Hematopoietic multipotent progenitor cell treated with erythropoietin and hydrocortisone succinate and interleukin-3 and kit ligand, for 6 days (in vitro differentiated cells): Measurements from ENCODE around the gene MVB12B.

Source experiments
- DNase-seq: peaks from one replicate; pipeline ENCODE4 v3.0.0-alpha.2; 2015

Gene MVB12B

DNA sequence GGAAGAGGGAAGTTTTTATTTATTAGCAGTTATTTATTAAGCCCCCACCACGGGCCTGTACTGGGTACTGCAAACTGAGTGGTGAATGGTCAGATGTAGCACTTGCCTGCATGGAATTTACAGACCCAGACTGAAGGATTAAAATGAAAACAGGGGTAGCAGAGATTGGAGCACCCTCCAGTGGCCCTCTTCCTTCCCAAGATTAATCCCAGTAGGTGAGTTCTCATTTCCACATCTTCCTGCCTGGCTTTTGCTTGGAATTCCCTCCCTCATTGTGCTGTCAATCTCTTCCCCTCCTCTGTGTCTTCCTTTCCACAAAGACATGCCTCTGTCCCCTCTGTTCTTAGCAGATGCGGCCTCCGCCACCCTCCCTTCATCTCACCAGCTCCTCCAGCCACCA, 39.2 kb downstream of the MVB12B start:
- DNase-seq, result no peak

DNA sequence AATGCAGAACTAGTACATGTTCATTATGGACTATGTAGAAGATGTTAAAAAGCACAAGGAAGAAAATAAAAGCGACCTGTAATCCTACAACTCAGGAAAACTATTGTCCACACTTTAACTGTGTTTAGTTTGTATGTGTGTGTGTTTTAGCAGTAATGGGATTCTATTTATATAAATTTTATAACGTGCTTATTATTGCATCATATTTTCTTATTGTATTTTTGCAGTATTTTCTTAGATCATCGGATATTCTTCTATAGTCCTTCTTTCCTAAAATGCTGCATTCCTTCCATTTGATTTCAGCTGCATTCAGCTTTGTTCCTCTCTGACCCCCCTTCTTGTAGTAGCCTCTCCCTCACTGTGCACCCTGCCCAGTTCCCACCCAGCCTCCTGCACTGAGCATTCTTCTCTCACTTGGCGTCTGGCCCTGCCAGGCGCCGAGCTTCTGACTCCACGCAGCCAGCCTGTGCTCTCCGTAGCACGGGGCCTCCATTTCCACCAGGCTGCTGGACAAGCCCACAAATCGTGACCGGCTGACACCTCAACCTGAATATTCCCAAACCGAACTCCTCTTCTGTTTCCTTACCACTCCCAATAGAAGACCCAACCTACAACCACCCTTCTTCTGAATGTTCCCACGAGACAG, 39.9 kb downstream of the MVB12B start:
- DNase-seq, result no peak

DNA sequence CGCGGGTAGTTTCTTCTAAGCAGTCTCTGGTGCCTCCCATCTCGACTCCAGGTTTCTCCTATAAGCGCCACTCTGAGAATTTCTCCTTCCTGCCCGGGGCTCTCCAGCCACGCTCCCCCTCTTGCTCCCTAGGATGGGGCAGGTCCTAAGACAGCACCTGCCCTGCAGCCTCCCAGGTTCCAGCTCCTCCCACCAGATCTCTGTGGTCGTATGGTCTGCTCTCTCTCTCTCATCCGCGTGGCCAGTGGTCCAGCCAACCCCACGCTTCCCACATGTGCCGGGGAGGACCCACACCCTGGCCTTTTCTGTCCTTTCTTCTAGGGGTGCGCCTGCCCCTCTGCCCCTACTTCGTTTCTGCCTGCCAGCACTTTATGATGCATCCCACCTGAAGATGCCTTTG, 40.5 kb downstream of the MVB12B start:
- DNase-seq, result no peak

GRCh38 chr9:126367616-126368015, 41.0 kb downstream of the MVB12B start:
- DNase-seq, result no peak

GRCh38 chr9:126368020-126368419, 41.4 kb downstream of the MVB12B start:
- no peak for DNase-seq

DNA sequence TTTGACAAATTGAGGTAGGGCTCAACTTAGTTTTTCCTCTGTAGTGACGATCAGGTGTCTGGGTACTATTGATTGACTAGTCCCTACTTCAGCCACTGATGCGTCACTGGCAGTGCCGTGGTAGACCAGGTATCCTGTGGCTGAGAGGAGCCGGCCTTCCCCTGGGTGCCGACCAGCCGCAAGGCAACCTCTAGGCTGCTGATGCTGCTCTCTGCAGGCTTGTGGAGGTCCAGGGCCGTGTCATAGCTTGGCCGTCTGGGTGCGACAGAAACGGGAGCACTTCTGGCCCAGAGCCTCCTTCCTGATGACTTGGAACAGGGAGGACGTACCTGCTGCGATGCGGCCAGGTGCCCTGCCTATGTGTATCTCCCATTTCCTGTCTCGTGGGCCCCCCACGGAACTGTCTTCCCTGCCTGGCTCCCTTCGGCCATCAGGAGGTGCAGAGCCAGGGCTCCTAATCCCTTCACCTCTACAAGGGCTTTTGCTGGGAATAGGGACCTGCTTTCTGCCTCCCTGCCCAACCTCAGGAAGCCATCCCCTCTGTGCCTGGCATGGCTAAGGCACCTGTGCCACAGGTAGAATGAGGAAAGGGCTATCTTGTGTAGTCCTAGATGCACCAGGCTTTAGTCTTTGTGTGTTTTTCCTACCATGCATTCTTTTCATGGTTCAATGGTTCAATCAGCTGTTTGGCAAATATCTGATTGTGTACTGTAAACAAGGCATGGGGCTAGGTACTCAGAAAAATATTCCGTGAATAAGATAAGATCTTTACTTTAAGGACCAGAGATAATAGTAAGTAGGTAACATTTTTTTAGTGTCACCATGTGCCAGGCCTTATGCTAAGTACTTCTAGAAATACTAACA, 44.6 kb downstream of the MVB12B start:
- DNase-seq, result no peak

DNA sequence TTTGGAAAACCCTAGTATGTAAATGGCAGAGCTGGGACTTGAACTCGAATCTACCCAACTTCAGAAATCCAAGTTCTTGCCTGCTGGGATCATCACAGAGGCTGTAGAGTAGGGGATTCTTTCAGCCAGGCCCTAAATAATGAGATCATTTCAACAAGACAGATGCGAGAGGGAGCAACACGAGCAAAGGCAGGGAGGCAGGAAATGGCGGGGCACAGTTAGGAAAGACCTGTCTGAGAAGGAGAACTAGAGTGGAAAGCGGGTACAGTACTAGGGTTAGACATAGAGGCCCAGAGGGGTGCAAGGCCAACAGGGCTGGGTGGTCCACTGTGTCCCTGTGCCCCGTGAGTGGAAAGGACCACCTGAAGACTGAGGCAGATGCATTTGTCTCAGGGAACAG, 46.1 kb downstream of the MVB12B start:
- DNase-seq, result no peak

DNA sequence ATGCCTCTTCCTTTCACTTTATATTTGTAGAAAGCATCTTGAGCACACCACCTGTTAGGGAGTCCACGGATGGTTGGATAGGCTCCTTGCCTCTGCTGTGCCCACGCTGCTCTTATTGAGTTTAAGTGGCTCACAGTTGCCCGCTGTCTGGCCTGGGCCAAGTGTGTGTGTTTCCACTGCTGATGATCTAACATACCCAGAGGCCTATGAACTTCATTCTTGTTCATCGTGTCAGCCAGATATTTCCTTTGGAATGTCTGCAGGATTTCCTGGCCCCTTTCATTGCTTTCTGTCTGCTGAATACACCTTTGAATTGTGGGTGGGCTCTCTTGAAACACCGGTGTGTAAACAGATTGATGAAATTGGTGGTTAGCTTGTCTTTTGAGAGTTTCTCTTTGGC, 46.6 kb downstream of the MVB12B start:
- no peak for DNase-seq

DNA sequence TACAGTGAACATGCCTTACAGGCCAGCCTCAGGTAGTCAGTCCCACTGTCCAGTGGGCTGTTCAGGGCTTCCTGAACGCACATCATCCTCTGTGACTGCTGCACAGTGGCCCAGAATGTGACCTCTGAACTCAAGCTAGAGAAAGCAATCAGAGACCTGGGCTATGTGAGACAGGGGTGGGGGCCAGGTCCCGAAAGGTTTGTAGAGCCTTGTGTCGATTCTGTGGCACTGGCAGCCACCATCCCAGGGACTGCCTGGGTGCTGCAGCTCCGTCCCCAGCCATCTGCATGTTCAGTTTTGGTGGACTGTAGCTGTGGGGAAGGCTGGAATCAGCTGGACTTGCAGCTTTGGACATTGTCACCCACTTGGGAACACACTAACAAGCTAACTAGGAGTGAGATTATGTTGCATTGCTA, 47.7 kb downstream of the MVB12B start:
- no peak for DNase-seq

DNA sequence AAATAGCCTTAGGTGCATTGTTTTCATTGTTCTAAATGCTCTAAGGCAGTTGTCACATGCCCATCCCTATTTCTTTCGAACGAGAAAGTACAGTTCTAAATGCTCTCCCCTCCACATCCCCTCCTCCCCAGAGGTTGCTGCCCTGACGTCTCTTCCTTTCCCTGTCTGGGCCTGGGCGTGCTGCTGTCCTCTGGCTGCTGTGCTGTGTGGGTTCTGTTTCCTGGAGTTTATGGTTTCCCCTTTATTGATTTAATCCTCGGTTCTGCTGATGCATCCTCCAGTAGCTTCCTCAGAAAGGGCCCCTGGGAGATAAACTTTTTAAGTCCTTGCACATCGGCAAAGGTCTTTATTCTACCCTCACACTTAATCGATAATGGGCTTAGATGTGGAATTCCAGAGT, 48.8 kb downstream of the MVB12B start:
- peak; percentile 45 for DNase-seq

GRCh38 chr9:126376311-126377175, 49.9 kb downstream of the MVB12B start:
- no peak for DNase-seq

GRCh38 chr9:126377176-126377509, 50.5 kb downstream of the MVB12B start:
- DNase-seq, result no peak

- no peak for DNase-seq
Observed at GRCh38 chr9:126377536-126377935, 50.9 kb downstream of the MVB12B start.

DNA sequence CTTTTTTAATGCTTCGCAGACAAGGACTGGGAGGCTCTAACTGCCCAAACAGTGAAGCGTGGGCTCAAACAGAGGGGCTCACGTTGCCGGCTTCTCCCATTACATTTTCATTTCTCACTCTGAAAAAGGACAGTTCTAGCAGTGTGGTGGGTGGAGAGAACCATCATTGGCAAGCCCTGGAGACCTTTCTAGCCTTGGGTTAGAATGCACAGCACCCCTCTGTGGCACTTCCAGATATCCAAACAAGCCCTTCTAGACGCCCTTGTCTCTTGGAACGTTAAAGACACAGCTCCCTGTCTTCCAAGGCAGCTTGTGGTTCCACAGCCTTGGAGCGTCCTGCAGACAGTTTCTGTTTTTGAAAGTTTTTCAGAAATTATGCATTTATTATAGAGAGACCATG, 52.1 kb downstream of the MVB12B start:
- DNase-seq, result no peak

DNA sequence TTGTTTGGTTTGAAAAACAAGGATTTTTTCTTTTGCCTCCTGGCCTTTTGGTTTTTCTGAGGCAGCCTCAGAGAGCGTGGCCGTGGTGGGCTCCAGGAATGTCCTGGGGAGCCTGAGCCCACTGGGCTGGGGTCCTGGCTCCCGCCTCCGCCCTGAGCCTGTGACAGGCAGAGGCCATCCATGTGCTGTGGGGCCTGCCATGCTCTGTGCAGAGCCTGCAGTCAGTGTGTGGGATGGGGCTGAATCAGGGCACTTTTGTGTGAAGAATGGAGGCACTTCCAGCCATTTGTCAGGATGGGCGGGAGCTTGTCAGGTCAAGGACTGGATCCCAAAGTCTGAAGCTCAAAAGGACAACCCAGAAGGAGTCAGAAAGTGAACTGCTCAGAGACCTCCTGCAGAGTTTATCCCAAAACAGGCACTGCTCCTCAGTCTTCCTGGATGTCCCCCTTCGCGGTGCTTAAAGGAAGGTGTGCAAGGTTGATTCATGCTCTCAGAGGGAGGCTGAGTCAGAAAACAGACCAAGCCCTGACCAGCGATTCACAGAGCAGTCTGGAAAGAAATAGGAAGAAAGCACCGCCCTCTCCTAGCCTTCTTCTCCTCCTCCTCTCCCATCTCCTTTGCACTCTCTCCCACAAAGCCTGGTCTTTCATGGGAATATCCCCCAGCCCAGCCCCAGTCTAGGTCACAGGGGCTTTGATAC, 53.2 kb downstream of the MVB12B start:
- no peak for DNase-seq

DNA sequence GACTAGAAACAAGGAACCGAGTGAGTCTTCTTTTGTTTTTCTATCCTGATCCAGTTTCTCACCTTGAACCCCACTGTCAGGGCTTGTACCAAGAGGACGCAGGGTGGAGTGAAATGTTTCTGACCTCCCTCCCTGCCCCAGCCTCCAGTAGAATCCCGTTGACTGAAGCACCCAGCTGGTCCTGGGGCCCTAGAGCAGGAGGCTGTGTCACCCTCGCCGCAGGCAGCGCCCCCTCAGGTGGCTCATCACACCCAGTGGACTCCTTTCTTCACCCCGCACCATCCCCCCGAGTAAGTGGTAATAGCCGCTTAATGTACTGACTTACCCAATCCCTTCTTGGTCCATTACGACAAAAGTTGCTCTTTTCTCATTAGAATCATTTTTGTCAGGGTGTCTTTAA, 53.8 kb downstream of the MVB12B start:
- no peak for DNase-seq

DNA sequence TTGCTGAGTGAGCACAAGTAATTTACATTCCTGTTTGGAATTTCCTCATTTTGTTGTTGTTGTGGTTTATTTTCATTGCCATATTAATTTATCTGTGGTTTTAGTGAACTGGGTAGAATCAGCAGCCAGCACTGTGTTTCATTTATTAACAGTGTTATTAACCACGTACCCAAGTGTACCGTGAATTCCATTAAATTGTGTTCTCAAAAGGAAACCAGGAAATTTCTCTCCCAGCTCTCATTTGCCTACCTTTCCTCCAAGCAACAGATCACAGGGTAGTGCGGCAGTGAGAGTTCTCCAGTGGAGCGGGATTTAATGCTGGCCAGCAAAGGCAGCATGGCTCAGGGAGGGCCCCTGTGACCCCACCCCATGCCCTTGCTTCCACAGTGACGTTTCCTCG, 54.6 kb downstream of the MVB12B start:
- DNase-seq, result no peak

GRCh38 chr9:126383406-126384046, 56.9 kb downstream of the MVB12B start:
- DNase-seq, result no peak

DNA sequence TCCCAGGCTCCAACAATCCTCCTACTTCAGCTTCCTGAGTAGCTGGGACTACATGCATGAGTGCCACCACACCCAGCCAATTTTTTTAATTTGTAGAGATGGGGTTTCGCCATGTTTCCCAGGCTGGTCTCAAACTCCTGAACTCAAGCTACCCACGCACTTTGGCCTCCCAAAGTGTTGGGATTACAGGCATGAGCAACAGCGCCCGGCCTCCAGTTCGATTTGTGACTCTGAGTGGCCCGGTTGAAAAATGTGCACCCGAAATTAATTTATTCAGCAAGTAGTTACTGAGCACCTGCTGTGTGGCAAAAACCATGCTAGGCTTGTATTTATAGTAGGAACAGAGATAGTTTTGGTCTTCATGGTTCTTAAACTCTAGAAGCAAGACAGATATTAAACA, 58.3 kb downstream of the MVB12B start:
- no peak for DNase-seq

DNA sequence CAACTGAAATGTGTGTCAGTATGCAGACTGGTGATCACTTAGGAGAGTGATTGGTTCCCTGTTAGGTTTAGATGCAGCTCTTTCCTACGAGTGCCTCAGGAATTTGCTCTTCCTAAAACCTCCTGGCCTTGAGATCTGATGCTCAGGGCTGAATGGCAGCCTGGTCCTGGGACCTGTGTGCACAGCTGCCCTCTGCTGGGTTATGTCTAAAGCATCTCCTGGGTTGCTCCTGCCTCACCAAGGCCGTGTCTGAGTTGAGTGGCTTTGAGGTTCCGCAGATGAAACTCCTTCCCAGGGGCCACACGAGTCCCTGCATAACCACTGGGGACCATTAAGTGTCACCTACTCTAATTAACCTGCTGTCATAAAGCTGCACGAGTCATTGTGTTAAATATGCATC, 59.5 kb downstream of the MVB12B start:
- peak; percentile 45 for DNase-seq

DNA sequence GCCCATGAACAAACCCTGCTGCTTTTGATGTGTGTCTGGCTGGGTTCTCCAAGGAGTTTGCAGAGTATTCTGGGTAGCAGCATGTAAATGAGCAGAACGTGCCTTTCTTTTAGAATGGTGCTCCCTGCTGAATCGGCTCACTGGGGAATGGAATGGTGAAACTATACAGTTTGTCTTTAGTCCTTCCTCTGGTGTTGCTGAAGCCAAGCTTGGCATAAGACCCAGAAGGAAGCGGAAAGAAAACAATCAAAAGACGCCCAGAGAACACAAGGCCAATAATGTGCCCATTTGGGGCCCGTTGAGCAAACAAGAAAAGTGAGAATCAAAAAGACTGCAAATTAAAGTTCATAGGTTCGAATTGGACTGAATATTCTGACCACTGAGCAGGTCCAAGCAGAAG, 60.1 kb downstream of the MVB12B start:
- DNase-seq, result no peak

- DNase-seq, result no peak
Observed at GRCh38 chr9:126388964-126389708, 62.5 kb downstream of the MVB12B start.
